Suppressor macrophage treated with lipopolysaccharide for 1 hour (primary cell): ENCODE results near the gene FUOM.
"Not testable (repeated sequence)": the region's sequence is repeated elsewhere in the genome, so short reads cannot be mapped to it uniquely, and the experiment has no call there.

Experiments used
- DNase-seq, 3 donors: peaks; one replicate each; pipeline ENCODE4 v3.0.0-alpha.2; 2020 to 2022

FUOM gene

GRCh38 chr10:133388236-133388972, 30.6 kb upstream of the FUOM start:
- no peak for DNase-seq

- not testable (repeated sequence) for DNase-seq
These were observed 29.1 kb upstream of the FUOM start for GRCh38 chr10:133386951-133387350.

- no peak for DNase-seq
These were observed 27.4 kb upstream of the FUOM start for GRCh38 chr10:133385214-133385613.

GRCh38 chr10:133384071-133384470, 26.3 kb upstream of the FUOM start:
- no peak for DNase-seq

GRCh38 chr10:133383551-133383950, 25.7 kb upstream of the FUOM start:
- DNase-seq, result no peak

- DNase-seq, result no peak
These were observed 23.2 kb upstream of the FUOM start for GRCh38 chr10:133381036-133381435.

GRCh38 chr10:133379801-133380666, 22.2 kb upstream of the FUOM start:
- DNase-seq, result peak in 1 of 3 donors; percentile 42

- DNase-seq, result peak; percentile 71 to 91 (median 78)
These were observed 21.5 kb upstream of the FUOM start, which contains the start of gene PAOX for GRCh38 chr10:133379152-133379800. Gene PAOX (plus strand): TSS chr10:133379262. CDS start chr10:133379317, 55 bp downstream.

GRCh38 chr10:133378251-133379096, 20.7 kb upstream of the FUOM start:
- DNase-seq, result peak; percentile 87 to 96 (median 92)

- no peak for DNase-seq
These were observed 20.0 kb upstream of the FUOM start for GRCh38 chr10:133377818-133378250.

GRCh38 chr10:133377025-133377817, 19.4 kb upstream of the FUOM start:
- no peak for DNase-seq

- not testable (repeated sequence) for DNase-seq
These were observed 18.4 kb upstream of the FUOM start for GRCh38 chr10:133376183-133376582.

GRCh38 chr10:133375357-133376115, 17.7 kb upstream of the FUOM start:
- DNase-seq, result no peak

GRCh38 chr10:133373174-133374090, 15.6 kb upstream of the FUOM start, which contains the start of gene ECHS1:
Gene ECHS1 (minus strand): TSS chr10:133373354. CDS start chr10:133373333, 21 bp downstream.
- peak; percentile 96 to 99 (median 99) for DNase-seq

GRCh38 chr10:133372507-133372906, 14.7 kb upstream of the FUOM start:
- DNase-seq, result no peak

- DNase-seq, result no peak
These were observed 12.4 kb upstream of the FUOM start for GRCh38 chr10:133370030-133370786.

GRCh38 chr10:133368153-133368552, 10.3 kb upstream of the FUOM start:
- no peak for DNase-seq

GRCh38 chr10:133367461-133367860, 9.6 kb upstream of the FUOM start:
- not testable (repeated sequence) for DNase-seq

GRCh38 chr10:133366751-133367150, 8.9 kb upstream of the FUOM start:
- DNase-seq, result no peak
